Renal cortical epithelial cell (primary cell): Measurements from ENCODE around the gene UBR2. TPM values are rescaled to one million over a fixed set of nuclear protein-coding genes. Genes with fewer than 3 reads are reported as not detected.
A peak's percentile ranks its signal among the peaks of the same experiment; 100 is the strongest.
"Not testable (repeated sequence)": the region's sequence is repeated elsewhere in the genome, so short reads cannot be mapped to it uniquely, and the experiment has no call there.

ENCODE experiments used
- DNase-seq: peaks from one replicate; pipeline ENCODE4 v3.0.0-alpha.2; 2011; ENCODE audit warnings: low read depth
- total RNA-seq: library from RNA; depleted of rRNA; stranded (reverse); fragments of >200 nt; gene quantifications from 2 replicates; pipeline ENCODE4 v1.2.3, GENCODE V29; 2014

UBR2 gene
- total RNA-seq, 1 donor from 2014 or later, result 37.9 TPM

GRCh38 chr6:42555477-42556457 lies 8.1 kb upstream of the UBR2 start:
- DNase-seq, result peak; percentile 51

DNA sequence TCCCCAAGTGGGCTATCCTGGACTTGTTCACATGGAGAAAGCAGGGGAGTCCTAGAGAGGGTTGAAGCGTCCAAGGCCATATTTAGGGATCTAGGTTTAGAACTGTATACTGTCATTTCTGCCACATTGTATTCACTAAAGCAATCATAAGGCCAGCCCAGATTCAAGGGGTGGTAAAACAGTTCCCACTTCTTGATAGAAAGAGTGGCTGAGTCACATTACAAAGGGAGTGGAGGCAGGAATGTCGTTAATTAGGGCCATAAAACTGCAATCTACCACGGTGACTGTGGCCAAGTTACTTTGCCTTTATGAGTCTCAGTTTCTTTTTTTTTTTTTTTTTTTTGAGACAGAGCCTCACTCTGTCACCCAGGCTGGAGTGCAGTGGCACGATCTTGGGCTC lies 7.4 kb upstream of the UBR2 start:
- DNase-seq, result peak; percentile 78

DNA sequence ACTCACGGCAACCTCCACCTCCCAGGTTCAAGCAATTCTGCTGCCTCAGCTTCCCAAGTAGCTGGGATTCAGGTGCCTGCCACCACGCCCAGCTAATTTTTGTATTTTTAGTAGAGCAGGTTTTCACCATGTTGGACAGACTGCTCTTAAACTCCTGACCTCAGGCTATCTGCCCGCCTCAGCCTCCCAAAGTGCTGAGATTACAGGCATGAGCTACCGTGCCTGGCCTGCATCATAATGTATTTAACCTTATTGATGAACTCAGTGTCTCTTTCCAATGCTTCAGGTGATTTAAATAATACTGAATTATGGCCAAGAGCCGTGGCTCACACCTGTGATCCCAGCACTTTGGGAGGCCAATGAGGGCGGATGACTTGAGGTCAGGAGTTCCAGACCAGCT lies 4.6 kb upstream of the UBR2 start:
- not testable (repeated sequence) for DNase-seq

GRCh38 chr6:42561986-42562385 lies 1.8 kb upstream of the UBR2 start:
- no peak for DNase-seq

DNA sequence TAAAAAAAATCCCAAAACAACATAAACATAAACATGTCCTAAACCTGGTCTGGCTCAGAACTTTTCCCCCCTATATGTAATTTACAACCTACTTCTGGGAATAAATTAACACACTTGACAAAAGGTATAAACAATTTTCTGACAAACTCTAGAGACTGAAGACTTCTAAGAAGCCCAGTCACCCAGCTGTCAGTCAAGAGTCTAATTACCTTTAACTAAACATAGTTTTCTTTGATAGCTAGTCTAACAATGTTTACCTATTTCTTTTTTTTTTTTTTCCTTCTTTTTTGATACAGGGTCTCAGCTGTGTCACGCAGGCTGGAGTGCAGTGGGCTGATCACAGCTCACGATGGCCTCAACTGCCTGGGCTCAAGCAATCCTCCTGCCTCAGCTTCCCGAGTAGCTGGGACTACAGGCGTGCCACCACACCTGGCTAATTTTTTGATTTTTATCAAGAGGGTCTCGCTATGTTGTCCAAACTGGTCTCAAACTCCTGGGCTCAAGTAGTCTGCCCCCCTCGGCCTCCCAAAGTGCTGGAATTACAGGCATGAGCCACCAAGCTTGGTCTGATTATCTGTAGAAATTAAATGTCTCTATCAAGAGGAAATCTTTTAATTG lies 932 bp upstream of the UBR2 start:
- no peak for DNase-seq

- DNase-seq, result peak; percentile 28
Measured at GRCh38 chr6:42564506-42564825, 637 bp downstream of the UBR2 start.

DNA sequence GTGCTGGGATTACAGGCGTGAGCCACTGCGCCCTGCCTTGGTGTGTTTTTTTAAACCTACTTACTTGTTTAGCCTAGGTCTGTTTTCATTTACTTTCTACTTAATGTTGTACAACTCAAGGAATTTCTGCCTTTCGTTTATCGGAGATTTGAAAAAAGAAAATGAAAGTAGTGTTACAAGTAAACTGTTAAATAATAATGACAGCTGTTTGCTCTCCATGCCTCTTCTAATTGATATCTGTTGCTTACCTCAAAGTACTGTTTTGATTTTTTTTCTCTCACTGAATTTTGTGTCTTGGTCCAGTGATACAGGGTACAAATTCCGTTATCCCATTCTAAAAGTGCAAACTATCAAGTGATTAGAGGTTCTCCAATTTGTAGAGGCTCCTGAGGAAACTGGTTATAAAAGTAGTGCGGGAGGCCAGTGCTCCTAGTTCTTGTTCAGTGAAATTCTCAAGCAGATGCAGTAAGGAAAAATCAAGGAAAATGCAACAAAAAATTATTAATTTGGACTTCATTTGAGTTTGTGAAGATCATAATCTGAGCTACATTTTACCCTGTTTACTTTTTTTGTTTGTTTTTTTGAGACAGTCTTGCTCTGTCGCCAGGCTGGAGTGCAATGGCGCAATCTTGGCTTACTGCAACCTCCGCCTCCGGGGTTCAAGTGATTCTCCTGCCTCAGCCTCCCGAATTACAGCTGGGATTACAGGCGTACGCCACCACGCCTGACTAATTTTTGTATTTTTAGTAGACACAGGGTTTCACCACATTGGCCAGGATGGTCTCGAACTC lies 2.2 kb downstream of the UBR2 start:
- peak; percentile 30 for DNase-seq

DNA sequence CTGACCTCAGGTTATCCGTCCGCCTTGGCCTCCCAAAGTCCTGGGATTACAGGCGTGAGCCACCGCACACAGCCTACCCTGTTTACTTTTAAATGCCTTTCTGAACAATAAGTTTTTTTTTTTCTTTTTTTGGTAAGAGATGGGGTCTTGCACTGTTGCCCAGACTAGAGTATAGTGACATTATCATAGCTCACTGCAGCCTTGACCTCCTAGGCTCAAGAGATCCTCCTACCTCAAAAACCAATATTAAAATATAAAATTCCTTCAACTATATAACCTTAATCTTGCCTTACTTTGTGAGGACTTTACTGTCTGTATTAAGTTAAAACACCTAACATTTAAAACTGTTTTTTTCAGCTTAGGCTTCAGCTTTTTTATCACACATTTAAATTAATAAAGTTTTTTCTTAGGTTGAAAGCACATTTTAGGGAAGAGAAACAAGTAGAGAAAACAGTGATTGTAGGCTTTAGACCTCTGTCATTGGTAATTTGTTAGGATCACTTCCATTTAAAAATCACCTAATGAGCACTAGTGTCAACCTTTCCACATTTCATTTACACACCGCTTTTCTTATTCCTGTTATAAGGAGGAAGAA lies 2.9 kb downstream of the UBR2 start:
- DNase-seq, result no peak

DNA sequence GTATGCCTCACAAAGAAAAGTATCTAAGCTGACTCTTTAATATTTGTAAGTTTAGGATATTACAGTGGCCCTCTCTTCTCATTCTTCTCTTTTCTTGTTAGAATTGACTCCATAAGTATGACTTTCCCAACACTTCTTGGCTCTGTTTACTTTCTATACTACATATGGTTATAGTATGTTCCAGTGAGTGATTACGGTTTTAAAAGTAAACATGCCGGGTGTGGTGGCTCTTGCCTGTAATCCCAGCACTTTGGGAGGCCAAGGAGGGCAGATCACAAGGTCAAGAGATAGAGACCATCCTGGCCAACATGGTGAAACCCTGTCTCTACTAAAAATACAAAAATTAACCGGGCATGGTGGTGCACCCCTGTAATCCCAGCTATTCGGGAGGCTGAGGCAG lies 3.4 kb downstream of the UBR2 start:
- DNase-seq, result not testable (repeated sequence)

GRCh38 chr6:42569102-42570028 lies 5.5 kb downstream of the UBR2 start:
- DNase-seq, result peak; percentile 91

DNA sequence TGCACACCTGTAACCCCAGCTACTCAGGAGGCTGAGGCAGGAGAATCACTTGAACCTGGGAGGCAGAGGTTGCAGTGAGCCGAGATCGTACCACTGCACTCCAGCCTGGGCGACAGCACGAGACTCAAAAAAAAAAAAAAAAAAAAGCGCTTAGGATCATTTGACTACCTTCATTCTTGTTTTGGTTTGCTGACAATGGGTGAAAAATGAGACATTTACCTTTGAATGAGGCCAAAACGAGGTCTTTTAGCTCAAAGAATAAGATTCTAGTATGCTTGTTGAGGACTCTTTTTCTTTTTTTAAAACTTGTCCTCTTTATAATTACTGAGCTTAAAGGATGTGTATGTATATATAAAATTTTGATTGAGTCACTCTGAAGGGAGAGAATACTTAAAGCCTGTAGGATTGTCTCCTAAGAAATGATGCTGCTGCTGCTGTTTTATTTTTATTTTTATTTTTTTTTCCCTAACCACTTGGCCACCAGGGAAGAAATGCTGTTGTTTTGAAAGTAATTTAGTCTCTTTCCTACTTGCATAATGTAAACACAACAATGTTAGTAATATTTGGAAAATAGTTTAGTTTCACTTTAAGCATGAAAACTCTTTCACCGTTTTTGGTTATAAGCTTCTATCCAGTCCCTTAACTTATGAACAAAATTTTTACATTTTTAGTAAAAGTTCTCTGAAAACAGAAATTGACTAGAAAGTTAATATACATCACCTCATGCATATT lies 7.9 kb downstream of the UBR2 start:
- DNase-seq, result no peak

- DNase-seq, result peak; percentile 77
Measured at GRCh38 chr6:42572523-42572922, 8.7 kb downstream of the UBR2 start.

GRCh38 chr6:42576538-42576937 lies 12.7 kb downstream of the UBR2 start:
- not testable (repeated sequence) for DNase-seq

DNA sequence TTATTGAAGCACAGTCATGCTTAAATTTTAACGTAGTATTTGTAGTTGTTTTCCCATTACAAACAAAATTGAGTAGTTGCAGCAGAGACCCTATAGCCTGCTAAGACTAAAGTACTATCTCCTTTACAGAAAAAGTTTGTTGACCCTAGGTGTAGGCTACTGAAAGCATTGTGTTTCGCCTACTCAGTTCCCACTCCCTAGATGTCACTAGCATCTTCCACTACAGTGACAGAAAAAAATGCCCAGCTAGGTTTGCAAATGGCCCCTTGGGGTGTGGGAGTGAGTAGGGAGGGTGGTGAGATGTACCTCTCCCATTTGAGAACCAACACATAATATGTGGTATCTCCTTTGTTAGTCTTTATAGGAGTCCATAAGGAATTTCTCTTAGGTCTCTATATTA lies 34.5 kb downstream of the UBR2 start:
- DNase-seq, result no peak

DNA sequence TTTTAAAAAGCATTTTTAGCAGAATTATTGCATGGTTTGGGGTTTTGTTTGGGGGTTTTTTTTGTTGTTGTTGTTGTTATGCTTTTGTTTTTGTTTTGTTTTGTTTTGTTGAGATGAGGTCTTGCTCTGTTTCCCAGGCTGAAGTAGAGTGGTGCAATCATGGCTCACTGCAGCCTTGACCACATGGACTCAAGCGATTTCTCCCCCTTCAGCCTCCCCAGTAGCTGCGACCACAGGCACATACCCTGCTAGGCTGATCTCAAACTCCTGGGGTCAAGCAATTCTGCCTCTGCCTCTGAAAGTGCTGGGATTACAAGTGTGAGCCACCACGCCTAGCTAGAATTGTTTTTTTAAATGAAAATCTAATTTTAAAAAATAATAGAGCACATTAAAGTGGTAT lies 35.7 kb downstream of the UBR2 start:
- DNase-seq, result no peak

DNA sequence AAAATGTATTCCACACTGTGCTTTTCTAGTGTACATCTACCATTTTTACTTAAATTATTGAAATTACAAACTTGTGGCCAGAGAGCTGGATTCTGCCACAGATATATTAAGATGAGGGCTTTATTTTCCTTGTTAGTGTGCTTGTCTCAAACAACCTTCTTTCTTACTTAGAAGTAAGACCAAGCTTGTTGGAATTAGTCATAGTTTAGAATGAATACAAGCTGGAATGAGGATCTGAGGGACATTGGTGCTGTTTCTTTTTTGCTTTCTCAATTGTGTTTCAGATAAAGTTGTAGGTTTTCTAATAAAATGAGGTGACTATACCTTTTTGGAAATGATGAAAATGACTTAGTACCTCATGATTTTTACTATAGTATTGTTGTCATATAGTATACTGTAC lies 40.3 kb downstream of the UBR2 start:
- DNase-seq, result peak; percentile 6

GRCh38 chr6:42604699-42605098 lies 40.9 kb downstream of the UBR2 start:
- DNase-seq, result not testable (repeated sequence)

DNA sequence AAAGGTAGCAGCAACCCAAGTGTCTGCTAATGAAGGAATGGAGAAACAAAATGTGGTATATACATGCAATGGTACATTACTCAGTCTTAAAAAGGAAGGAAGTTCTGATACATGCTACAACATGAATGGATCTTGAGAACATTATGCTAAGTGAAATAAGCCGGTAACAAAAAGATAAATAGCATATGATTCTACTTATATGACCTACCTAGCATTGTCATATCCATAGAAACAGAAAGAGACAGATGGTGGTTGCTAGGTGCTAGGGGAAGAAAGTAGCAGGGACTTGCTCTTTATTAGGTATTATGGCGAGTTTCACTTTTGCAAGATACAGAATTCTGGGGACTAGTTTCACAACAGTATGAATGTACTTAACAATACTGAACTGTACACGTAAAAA lies 46.6 kb downstream of the UBR2 start:
- DNase-seq, result no peak

DNA sequence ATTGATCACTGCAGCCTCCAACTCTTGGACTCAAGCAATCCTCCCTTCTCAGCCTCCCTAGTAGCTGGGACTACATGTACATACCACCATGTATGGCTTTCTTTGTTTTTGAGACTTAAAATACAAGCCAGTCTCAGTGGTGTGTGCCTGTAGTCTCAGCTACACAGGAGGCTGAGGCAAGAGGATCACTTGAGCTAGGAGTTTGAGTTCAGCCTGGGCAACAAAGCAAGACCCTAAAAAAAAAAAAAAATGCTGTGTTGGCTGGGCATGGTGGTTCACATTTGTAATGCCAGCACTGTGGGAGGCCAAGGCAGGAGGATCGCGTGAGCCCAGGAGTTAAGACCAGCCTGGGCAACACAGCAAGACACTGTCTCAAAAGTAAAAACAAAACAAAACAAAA lies 51.7 kb downstream of the UBR2 start:
- DNase-seq, result no peak

DNA sequence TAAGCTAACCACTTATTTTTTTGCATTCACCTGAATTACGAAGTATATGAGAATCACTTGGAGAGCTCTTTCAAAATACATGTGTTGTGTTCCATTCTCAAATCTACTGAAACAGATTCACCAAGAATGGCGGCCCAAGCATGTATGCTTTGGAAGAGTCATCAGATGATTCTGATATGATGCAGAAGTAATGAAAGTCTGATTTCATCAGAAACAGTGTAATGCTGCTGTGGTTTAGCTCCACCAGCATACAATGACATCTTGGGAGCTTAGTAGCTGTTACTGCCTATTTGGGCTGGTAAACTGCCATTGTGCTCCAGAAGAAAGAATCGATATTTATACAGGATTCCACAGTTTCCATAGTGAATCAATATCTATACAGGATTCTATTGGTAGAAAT lies 52.9 kb downstream of the UBR2 start:
- DNase-seq, result no peak
